Measurements from ENCODE around the gene TPM1. TPM values are rescaled to one million over a fixed set of nuclear protein-coding genes. Genes with fewer than 3 reads are reported as not detected.

The TPM1 gene
- total RNA-seq, 1 experiment from 2014 or later, result 22.5 TPM

- Histone ChIP-seq H3K79me2 (ENCODE audit: insufficient read depth, low read length) (no peaks in the 10 kb centered on the region), H3K4me3 (replicated peaks in 1 of 2; ENCODE audit: low read depth in 1 of 2, low read length in 2 of 2) (no peak overlapping the region), H3K4me1 (ENCODE audit: control insufficient read depth in 1 of 2, insufficient read depth in 2 of 2, low read length in 2 of 2) (no peaks in the 10 kb centered on the region), H3K9ac (ENCODE audit: low read length) (no peak overlapping the region), H3K9me3 (ENCODE audit: control insufficient read depth in 1 of 2, insufficient read depth in 1 of 2, low read depth in 1 of 2, low read length in 2 of 2) (no peaks in the 10 kb centered on the region), H3K27ac (ENCODE audit: low read depth, low read length) (no peak overlapping the region), H3K27me3 (ENCODE audit: insufficient read depth, low read length) (no peaks in the 10 kb centered on the region), H4K20me1 (ENCODE audit: insufficient read depth) (no peaks in the 10 kb centered on the region), H3K4me2 (ENCODE audit: low read length) (no peak overlapping the region), H3K9me2 (ENCODE audit: insufficient read depth) (no peaks in the 10 kb centered on the region), H3K36me3 (ENCODE audit: control insufficient read depth in 1 of 2, insufficient read depth in 2 of 2, low read length in 2 of 2) (no peaks in the 10 kb centered on the region), H2AFZ (ENCODE audit: low read depth, low read length, poor library complexity, severe bottlenecking) (no peak overlapping the region)
- DNase-seq (ENCODE audit: low read depth, low spot score), result no peak
- no peak for ATAC-seq
- POLR2A ChIA-PET, result no interaction called here
- intact Hi-C loops (cut with micrococcal nuclease), result no loop called here
- BruUV-seq (replicated peaks), result no TSS peak
- CTCF ChIA-PET, result no interaction called here
- no peak for TF ChIP-seq SRF (IDR thresholded peaks at IDR 0.05; ENCODE audit: low read depth)
- RAD21 ChIA-PET (ENCODE audit: low non-redundant PET in 1 of 2, low total read pairs in 2 of 2, uncharacterized antibody in 2 of 2, unreplicated experiment in 2 of 2), result no interaction called here
Measured at GRCh38 chr15:62997441-62997840, 45.1 kb upstream of the TPM1 start.

- DNase-seq (ENCODE audit: low read depth, low spot score), result no peak
- POLR2A ChIA-PET, result no interaction called here
- Histone ChIP-seq H3K36me3 (ENCODE audit: control insufficient read depth in 1 of 2, insufficient read depth in 2 of 2, low read length in 2 of 2) (no peaks in the 10 kb centered on the region), H3K79me2 (ENCODE audit: insufficient read depth, low read length) (no peaks in the 10 kb centered on the region), H3K9ac (ENCODE audit: low read length) (no peak overlapping the region), H2AFZ (ENCODE audit: low read depth, low read length, poor library complexity, severe bottlenecking) (no peak overlapping the region), H3K4me1 (ENCODE audit: control insufficient read depth in 1 of 2, insufficient read depth in 2 of 2, low read length in 2 of 2) (no peaks in the 10 kb centered on the region), H3K27me3 (ENCODE audit: insufficient read depth, low read length) (no peaks in the 10 kb centered on the region), H3K4me2 (ENCODE audit: low read length) (no peak overlapping the region), H3K9me2 (ENCODE audit: insufficient read depth) (no peaks in the 10 kb centered on the region), H3K27ac (ENCODE audit: low read depth, low read length) (no peak overlapping the region), H3K9me3 (ENCODE audit: control insufficient read depth in 1 of 2, insufficient read depth in 1 of 2, low read depth in 1 of 2, low read length in 2 of 2) (no peaks in the 10 kb centered on the region), H4K20me1 (ENCODE audit: insufficient read depth) (no peaks in the 10 kb centered on the region), H3K4me3 (replicated peaks in 1 of 2; ENCODE audit: low read depth in 1 of 2, low read length in 2 of 2) (no peak overlapping the region)
- RAD21 ChIA-PET (ENCODE audit: low non-redundant PET in 1 of 2, low total read pairs in 2 of 2, uncharacterized antibody in 2 of 2, unreplicated experiment in 2 of 2), result no interaction called here
- no TSS peak for BruUV-seq (replicated peaks)
- TF ChIP-seq JUND (IDR thresholded peaks at IDR 0.05), result no peak
- TF ChIP-seq ZNF274 (IDR thresholded peaks at IDR 0.05; ENCODE audit: low read depth, low read length), result no peak
- no peak for TF ChIP-seq EZH2phosphoT487 (IDR thresholded peaks at IDR 0.05; ENCODE audit: borderline replicate concordance)
- no peak for TF ChIP-seq SIN3A (IDR thresholded peaks at IDR 0.05; ENCODE audit: low read depth)
- no peak for TF ChIP-seq ELF1 (IDR thresholded peaks at IDR 0.05; ENCODE audit: borderline replicate concordance, low read depth)
- no peak for TF ChIP-seq CTCF (IDR thresholded peaks at IDR 0.05 in 2 of 3, conservative IDR thresholded peaks at IDR 0.05 in 1 of 3; ENCODE audit: borderline replicate concordance in 1 of 3, insufficient read depth in 1 of 3, low read depth in 2 of 3, low read length in 2 of 3)
- TF ChIP-seq EGR1 (IDR thresholded peaks at IDR 0.05; ENCODE audit: low read depth), result no peak
- TF ChIP-seq ZFX (IDR thresholded peaks at IDR 0.05), result no peak
- no peak for TF ChIP-seq EZH2 (IDR thresholded peaks at IDR 0.05)
- TF ChIP-seq RAD21 (IDR thresholded peaks at IDR 0.05; ENCODE audit: low read depth), result no peak
- no peak for TF ChIP-seq ZBTB33 (IDR thresholded peaks at IDR 0.05; ENCODE audit: extremely low read depth, insufficient replicate concordance, low read length)
- TF ChIP-seq TCF7L2 (IDR thresholded peaks at IDR 0.05; ENCODE audit: borderline replicate concordance, extremely low read depth, insufficient read depth, insufficient read length), result no peak
- CTCF ChIA-PET, result no interaction called here
- intact Hi-C loops (cut with micrococcal nuclease), result no loop called here
- no peak for ATAC-seq
Measured at GRCh38 chr15:62998262-62998890, 44.2 kb upstream of the TPM1 start.

Data from HCT116 (cell line).